Type B pancreatic cell (in vitro differentiated cells): ENCODE data around the gene DUOXA2. TPM values are rescaled to one million over a fixed set of nuclear protein-coding genes. Genes with fewer than 3 reads are reported as not detected.

Experiments
- DNase-seq: peaks from one replicate; pipeline ENCODE4 v3.0.0; 2021; ENCODE audit warnings: mixed read lengths; ENCODE audit not compliant: unreplicated experiment; ENCODE audit errors: extremely low spot score
- H3K27ac Mint-ChIP-seq: 2 replicates; pipeline ENCODE4 v1.8.0; 2021; ENCODE audit warnings: mild to moderate bottlenecking, mixed read lengths
- H3K27me3 Mint-ChIP-seq: 2 replicates; pipeline ENCODE4 v1.8.0; 2021; ENCODE audit warnings: mixed read lengths
- H3K36me3 Mint-ChIP-seq: 2 replicates; pipeline ENCODE4 v1.8.0; 2021; ENCODE audit warnings: mixed read lengths
- H3K4me1 Mint-ChIP-seq: one replicate; pipeline ENCODE4 v1.8.0; 2021; ENCODE audit warnings: mixed read lengths; ENCODE audit not compliant: unreplicated experiment
- H3K4me3 Mint-ChIP-seq: 2 replicates; pipeline ENCODE4 v1.8.0; 2021; ENCODE audit warnings: mild to moderate bottlenecking, mixed read lengths
- H3K9me3 Mint-ChIP-seq: 2 replicates; pipeline ENCODE4 v1.8.0; 2021; ENCODE audit warnings: mixed read lengths
- total RNA-seq: library from RNA; stranded (reverse); gene quantifications from 2 replicates; pipeline ENCODE4 v1.2.1, GENCODE V29; 2021; ENCODE audit warnings: low replicate concordance
- TF ChIP-seq, protein P1 (sequence below): fragments of 200-600 bp; sonication (generic); conservative IDR thresholded peaks from 2 replicates; pipeline ENCODE4 v1.5.0; 2021; ENCODE audit warnings: antibody characterized with exemption, mild to moderate bottlenecking

The DUOXA2 gene
- total RNA-seq, 1 donor from 2014 or later, result 0.17 TPM

DNA sequence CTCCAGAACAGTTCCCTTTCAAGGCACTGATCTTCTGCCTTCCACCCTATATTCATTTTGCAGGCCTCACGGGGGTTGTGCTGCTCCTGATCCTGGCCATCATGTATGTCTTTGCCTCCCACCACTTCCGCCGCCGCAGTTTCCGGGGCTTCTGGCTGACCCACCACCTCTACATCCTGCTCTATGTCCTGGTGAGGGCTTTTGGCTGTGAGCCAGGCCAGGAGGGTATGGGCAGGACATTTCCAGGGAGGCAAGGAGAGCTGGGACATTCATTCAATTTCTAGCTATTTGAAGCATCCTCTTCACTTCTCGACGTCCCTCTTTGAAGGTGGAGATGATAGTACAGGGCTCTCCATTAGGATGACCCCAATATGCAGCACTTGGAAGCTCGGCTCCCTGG is 41.6 kb downstream of the DUOXA2 start:
- H3K9me3 Mint-ChIP-seq, result peaks cover 4% of the 10 kb centered on the region
- H3K36me3 Mint-ChIP-seq, result no peaks in the 10 kb centered on the region
- peaks cover 13% of the 10 kb centered on the region for H3K4me1 Mint-ChIP-seq
- no peak for DNase-seq
- H3K4me3 Mint-ChIP-seq, result no peak overlapping the region
- no peaks in the 10 kb centered on the region for H3K27me3 Mint-ChIP-seq
- TF ChIP-seq, protein P1, sequence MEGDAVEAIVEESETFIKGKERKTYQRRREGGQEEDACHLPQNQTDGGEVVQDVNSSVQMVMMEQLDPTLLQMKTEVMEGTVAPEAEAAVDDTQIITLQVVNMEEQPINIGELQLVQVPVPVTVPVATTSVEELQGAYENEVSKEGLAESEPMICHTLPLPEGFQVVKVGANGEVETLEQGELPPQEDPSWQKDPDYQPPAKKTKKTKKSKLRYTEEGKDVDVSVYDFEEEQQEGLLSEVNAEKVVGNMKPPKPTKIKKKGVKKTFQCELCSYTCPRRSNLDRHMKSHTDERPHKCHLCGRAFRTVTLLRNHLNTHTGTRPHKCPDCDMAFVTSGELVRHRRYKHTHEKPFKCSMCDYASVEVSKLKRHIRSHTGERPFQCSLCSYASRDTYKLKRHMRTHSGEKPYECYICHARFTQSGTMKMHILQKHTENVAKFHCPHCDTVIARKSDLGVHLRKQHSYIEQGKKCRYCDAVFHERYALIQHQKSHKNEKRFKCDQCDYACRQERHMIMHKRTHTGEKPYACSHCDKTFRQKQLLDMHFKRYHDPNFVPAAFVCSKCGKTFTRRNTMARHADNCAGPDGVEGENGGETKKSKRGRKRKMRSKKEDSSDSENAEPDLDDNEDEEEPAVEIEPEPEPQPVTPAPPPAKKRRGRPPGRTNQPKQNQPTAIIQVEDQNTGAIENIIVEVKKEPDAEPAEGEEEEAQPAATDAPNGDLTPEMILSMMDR, result no peak
- no peak overlapping the region for H3K27ac Mint-ChIP-seq

- DNase-seq, result no peak
- H3K36me3 Mint-ChIP-seq, result no peaks in the 10 kb centered on the region
- no peak overlapping the region for H3K4me3 Mint-ChIP-seq
These were observed 42.8 kb downstream of the DUOXA2 start for GRCh38 chr15:45156744-45157455.

DNA sequence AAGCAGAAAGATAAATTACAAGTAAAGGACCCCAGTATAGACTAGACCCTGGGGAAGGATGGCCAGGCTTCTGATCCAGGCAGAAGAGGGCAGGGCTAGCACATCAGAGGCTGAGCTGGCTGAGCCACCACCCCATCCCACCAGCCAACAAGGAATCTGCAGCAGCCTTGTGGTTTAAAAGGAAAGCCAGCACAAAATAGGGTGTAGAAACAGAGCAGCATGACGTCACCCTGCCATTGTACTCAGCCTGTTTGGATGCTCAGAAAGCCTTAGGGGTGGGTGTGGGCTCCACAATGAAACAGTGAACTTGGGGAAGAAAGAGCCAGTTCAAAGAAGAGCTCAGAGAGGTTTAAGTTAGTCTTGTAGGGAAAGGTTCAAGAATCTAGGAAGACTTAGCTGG is 43.8 kb downstream of the DUOXA2 start:
- no peaks in the 10 kb centered on the region for H3K36me3 Mint-ChIP-seq
- DNase-seq, result no peak
- H3K9me3 Mint-ChIP-seq, result peaks cover 4% of the 10 kb centered on the region
- H3K27me3 Mint-ChIP-seq, result no peaks in the 10 kb centered on the region
- H3K27ac Mint-ChIP-seq, result peak overlapping the region; percentile 93
- peaks cover 14% of the 10 kb centered on the region for H3K4me1 Mint-ChIP-seq
- H3K4me3 Mint-ChIP-seq, result peak overlapping the region; percentile 30
- TF ChIP-seq, protein P1, result no peak

More at GRCh38 chr15:45156744-45157455, 42.8 kb downstream of the DUOXA2 start:
- H3K27ac Mint-ChIP-seq, result peak overlapping the region; percentile 59
- H3K9me3 Mint-ChIP-seq, result peaks cover 4% of the 10 kb centered on the region
- H3K27me3 Mint-ChIP-seq, result no peaks in the 10 kb centered on the region
- TF ChIP-seq, protein P1, result no peak
- H3K4me1 Mint-ChIP-seq, result peaks cover 13% of the 10 kb centered on the region

- no peaks in the 10 kb centered on the region for H3K36me3 Mint-ChIP-seq
- peaks cover 4% of the 10 kb centered on the region for H3K9me3 Mint-ChIP-seq
- no peak overlapping the region for H3K4me3 Mint-ChIP-seq
- TF ChIP-seq, protein P1, result no peak
- H3K27ac Mint-ChIP-seq, result no peak overlapping the region
- DNase-seq, result no peak
- H3K4me1 Mint-ChIP-seq, result peaks cover 21% of the 10 kb centered on the region
- no peaks in the 10 kb centered on the region for H3K27me3 Mint-ChIP-seq
These were observed 47.5 kb downstream of the DUOXA2 start for GRCh38 chr15:45161666-45162065.

DNA sequence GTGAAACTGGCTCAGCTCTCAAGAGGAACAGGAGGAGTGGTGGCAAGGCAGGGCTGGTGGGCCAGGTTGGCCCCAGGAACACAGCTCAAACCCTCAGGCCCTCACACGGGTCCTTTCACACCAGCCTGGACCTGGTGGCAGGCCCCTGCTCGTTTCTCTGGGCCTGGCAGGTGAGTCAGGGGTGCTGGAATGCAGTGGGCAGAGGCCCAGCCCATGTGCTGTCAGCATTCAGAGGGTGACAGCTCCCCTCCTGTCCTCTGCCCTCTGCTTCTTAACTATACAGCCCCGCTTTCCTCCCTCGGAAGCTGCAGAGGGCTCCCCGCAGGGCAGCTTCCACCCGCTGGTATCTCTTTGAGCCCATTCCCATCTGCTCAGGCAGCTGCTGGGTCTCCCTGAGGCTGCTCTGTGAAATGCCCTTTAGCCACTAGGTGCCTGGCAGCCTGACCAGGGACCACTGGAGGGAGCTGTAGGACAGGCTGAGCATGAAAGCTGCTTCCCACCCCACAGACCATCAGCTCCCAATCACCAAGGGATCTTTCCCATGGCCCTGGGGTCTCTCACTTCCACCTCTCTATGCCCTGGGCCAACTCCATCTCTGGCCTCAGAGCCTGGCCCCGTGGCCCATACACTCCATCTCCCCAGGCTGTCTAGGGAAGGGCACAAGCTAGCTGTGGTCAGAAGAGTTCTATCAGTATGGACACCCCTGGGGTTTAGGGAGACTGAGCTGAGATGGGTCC is 48.8 kb downstream of the DUOXA2 start:
- Mint-ChIP-seq H3K36me3 (no peaks in the 10 kb centered on the region), H3K9me3 (peaks cover 3% of the 10 kb centered on the region), H3K27me3 (no peaks in the 10 kb centered on the region), H3K27ac (peak overlapping the region; percentile 76), H3K4me1 (peaks cover 14% of the 10 kb centered on the region), H3K4me3 (peak overlapping the region; percentile 47)
- DNase-seq, result no peak
- TF ChIP-seq, protein P1, result peak; percentile 91
